Body of pancreas (tissue), 4 donors: Measurements from ENCODE around the gene BIRC6. TPM values are rescaled to one million over a fixed set of nuclear protein-coding genes. Genes with fewer than 3 reads are reported as not detected.

Experiments used
- ATAC-seq: fragments of 150-250 bp; one replicate; pipeline ENCODE4 v1.9.1; 2016
- DNase-seq, 4 donors: peaks; one replicate each; pipeline ENCODE4 v3.0.0-alpha.2; 2019
- H3K27ac ChIP-seq, 4 donors: fragments of 200-600 bp; sonication (generic); 1 replicate in 3 of 4; 2 replicates in 1 of 4; pipeline versions ENCODE4 v1.5.1 to v1.6.1; 2016 to 2019; ENCODE audit warnings: mild to moderate bottlenecking in 1 of 4, mixed read lengths in 1 of 4, moderate library complexity in 1 of 4
- H3K27me3 ChIP-seq, 2 donors: fragments of 200-600 bp; sonication (generic); one replicate each; pipeline ENCODE4 v1.6.0; 2016; ENCODE audit warnings: mild to moderate bottlenecking in 1 of 2
- H3K36me3 ChIP-seq, 2 donors: fragments of 200-600 bp; sonication (generic); replicated peaks in 1 of 2; 2 replicates each; pipeline ENCODE4 v1.5.1; 2016; ENCODE audit warnings: low read depth in 2 of 2; ENCODE audit not compliant: insufficient read depth in 1 of 2
- H3K4me1 ChIP-seq: fragments of 200-600 bp; sonication (generic); one replicate; pipeline ENCODE4 v1.6.0; 2016
- H3K4me3 ChIP-seq, 2 donors: fragments of 200-600 bp; sonication (generic); 1 replicate in 1 of 2; 2 replicates in 1 of 2; pipeline ENCODE4 v1.5.1; 2016 to 2019
- H3K9me3 ChIP-seq, 3 donors: fragments of 200-600 bp; sonication (generic); 1 replicate in 2 of 3; 2 replicates in 1 of 3; pipeline ENCODE4 v1.5.1; 2016
- CTCF ChIP-seq, 7 experiments: fragments of 450-650 bp in 4 of 7; fragments of 200-600 bp in 3 of 7; sonication (generic) in 3 of 7; IDR thresholded peaks; one replicate each; pipeline ENCODE4 v1.5.1; 2016 to 2019; ENCODE audit warnings: antibody characterized with exemption in 7 of 7
- POLR2A ChIP-seq, 3 donors: fragments of 450-650 bp; IDR thresholded peaks; one replicate each; pipeline ENCODE4 v1.6.1; 2016; ENCODE audit warnings: antibody characterized with exemption in 3 of 3, mild to moderate bottlenecking in 2 of 3
- WGBS, 2 donors: methylation state at CpG; one replicate each; pipeline ENCODE4 v1.1.5; 2017; 5-methylcytosine and 5-hydroxymethylcytosine counted together
- intact Hi-C: fragments of 100-400 bp; cut with DNase I; formaldehyde crosslinking; loops from one replicate; pipeline ENCODE4 v1.15.1; 2023
- total RNA-seq, 2 donors: library from RNA; depleted of rRNA; stranded (reverse); fragments of >200 nt; gene quantifications; one replicate each; pipeline ENCODE4 v1.1.0, GENCODE V29; 2016

The BIRC6 gene
- total RNA-seq, 2 donors from 2014 or later: 71.9 to 102 TPM

- Histone ChIP-seq H3K27me3 (no peaks in the 10 kb centered on the region), H3K27ac (no peak overlapping the region), H3K4me3 (no peak overlapping the region), H3K36me3 (no peaks in the 10 kb centered on the region), H3K4me1 (peaks cover 31% of the 10 kb centered on the region), H3K9me3 (no peaks in the 10 kb centered on the region)
- no peak for TF ChIP-seq CTCF (IDR thresholded peaks at IDR 0.05)
- no peak for TF ChIP-seq POLR2A (IDR thresholded peaks at IDR 0.05)
- no peak for ATAC-seq
- intact Hi-C loops: no loop called here
- DNase-seq: no peak
These were observed 66.7 kb downstream of the BIRC6 start for GRCh38 chr2:32423536-32423935.

GRCh38 chr2:32424739-32425138 lies 67.9 kb downstream of the BIRC6 start:
- ATAC-seq: no peak
- Histone ChIP-seq H3K27ac (no peak overlapping the region), H3K9me3 (no peaks in the 10 kb centered on the region), H3K4me3 (no peak overlapping the region), H3K4me1 (peaks cover 37% of the 10 kb centered on the region), H3K36me3 (no peaks in the 10 kb centered on the region), H3K27me3 (no peaks in the 10 kb centered on the region)
- no peak for TF ChIP-seq CTCF (IDR thresholded peaks at IDR 0.05)
- no peak for TF ChIP-seq POLR2A (IDR thresholded peaks at IDR 0.05)
- intact Hi-C loops: no loop called here
- DNase-seq: no peak
- 80 to 81% methylated on average over 5 of the region's 5 CpGs for WGBS, 2 donors

GRCh38 chr2:32425719-32426141 lies 68.9 kb downstream of the BIRC6 start:
- no peak for DNase-seq
- 40 to 49% methylated on average over 2 of the region's 2 CpGs for WGBS, 2 donors

GRCh38 chr2:32427672-32428610 lies 71.1 kb downstream of the BIRC6 start:
- TF ChIP-seq CTCF (IDR thresholded peaks at IDR 0.05) (no peak), POLR2A (IDR thresholded peaks at IDR 0.05) (no peak)
- H3K27me3 ChIP-seq: no peaks in the 10 kb centered on the region
- DNase-seq: peak in 1 of 4 donors; percentile 20
- peak; percentile 70 for ATAC-seq
- intact Hi-C loops: no loop called here
- H3K4me3 ChIP-seq: no peak overlapping the region
- peak overlapping the region in 2 of 4 donors; percentile 19 to 69 for H3K27ac ChIP-seq
- H3K9me3 ChIP-seq: no peaks in the 10 kb centered on the region
- 17 to 25% methylated on average over 6 of the region's 6 CpGs for WGBS, 2 donors
- H3K36me3 ChIP-seq: peaks cover 0 to 3% of the 10 kb centered on the region in 2 donors
- H3K4me1 ChIP-seq: peaks cover 34% of the 10 kb centered on the region

More at GRCh38 chr2:32425719-32426141, 68.9 kb downstream of the BIRC6 start:
- no peak for ATAC-seq
- Histone ChIP-seq H3K4me3 (no peak overlapping the region), H3K27me3 (no peaks in the 10 kb centered on the region), H3K27ac (peak overlapping the region in 1 of 4 donors; percentile 26), H3K4me1 (peaks cover 34% of the 10 kb centered on the region), H3K9me3 (no peaks in the 10 kb centered on the region), H3K36me3 (no peaks in the 10 kb centered on the region)
- intact Hi-C loops: no loop called here
- TF ChIP-seq POLR2A (IDR thresholded peaks at IDR 0.05): no peak
- no peak for TF ChIP-seq CTCF (IDR thresholded peaks at IDR 0.05)
